HFF-Myc (cell line): ENCODE data around the gene FERMT3.

Experiments used
- DNase-seq: peaks from one replicate; pipeline ENCODE4 v3.0.0-alpha.2; 2011; ENCODE audit warnings: low read depth; ENCODE audit errors: extremely low read depth
- H3K4me3 ChIP-seq: replicated peaks from 2 replicates; pipeline ENCODE4 v1.5.1; 2011; ENCODE audit warnings: low read depth, mild to moderate bottlenecking, control low read depth, low read length
- CTCF ChIP-seq: IDR thresholded peaks from 2 replicates; pipeline ENCODE4 v1.5.1; 2012; ENCODE audit warnings: mild to moderate bottlenecking, low read depth, low read length, control low read depth; ENCODE audit errors: missing control alignments

Gene FERMT3

GRCh38 chr11:64234647-64235379, 28.3 kb downstream of the FERMT3 start:
- no peak for DNase-seq
- peak overlapping the region; percentile 58 for H3K4me3 ChIP-seq
- TF ChIP-seq CTCF = no peak

DNA sequence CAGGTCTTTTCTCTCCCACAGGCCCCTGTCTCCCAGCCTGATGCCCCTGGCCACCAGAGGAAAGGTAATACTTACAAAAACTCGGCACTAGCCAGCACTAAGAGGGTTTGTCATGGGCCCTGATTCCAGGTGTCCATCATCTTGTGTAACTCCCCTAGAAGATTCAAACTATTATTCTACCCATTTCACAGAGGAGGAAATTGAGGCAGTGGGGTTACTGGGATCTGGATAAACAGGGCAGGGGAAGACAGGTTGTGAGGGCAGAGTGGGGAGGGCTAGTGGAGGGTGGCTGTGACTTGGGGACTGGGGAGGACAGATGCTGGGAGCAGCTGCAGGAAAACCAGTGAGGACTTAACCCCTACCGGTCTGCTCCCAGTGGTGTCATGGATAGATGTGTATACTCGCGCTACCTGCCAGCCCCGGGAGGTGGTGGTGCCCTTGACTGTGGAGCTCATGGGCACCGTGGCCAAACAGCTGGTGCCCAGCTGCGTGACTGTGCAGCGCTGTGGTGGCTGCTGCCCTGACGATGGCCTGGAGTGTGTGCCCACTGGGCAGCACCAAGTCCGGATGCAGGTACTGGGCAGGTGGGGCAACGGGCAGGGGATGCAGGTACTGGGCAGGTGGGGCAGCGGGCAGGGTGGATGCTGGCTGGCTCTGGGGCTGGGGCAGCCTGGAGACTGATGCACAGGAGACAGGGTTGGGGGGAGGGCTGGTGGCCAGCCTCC, 29.1 kb downstream of the FERMT3 start:
- TF ChIP-seq CTCF = no peak
- no peak for DNase-seq

DNA sequence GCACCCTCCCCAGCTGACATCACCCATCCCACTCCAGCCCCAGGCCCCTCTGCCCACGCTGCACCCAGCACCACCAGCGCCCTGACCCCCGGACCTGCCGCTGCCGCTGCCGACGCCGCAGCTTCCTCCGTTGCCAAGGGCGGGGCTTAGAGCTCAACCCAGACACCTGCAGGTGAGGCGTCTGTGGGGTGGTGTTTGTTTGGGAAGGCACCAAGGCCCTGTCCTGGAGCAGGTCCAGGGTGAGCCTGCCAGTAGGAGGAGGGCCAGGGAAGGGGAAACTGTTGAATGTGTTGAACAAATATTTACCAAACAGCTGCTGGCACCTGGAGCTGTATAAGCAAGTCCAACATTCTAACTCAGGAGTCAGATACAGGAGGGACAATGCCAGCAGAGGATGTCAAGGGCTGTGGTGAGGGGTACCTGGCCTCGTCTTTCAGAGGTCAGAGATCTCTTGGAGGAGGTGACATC, 31.0 kb downstream of the FERMT3 start:
- no peak for TF ChIP-seq CTCF
- DNase-seq = no peak
- no peak overlapping the region for H3K4me3 ChIP-seq

More for the DNA sequence above, 29.1 kb downstream of the FERMT3 start:
- peak overlapping the region; percentile 58 for H3K4me3 ChIP-seq

- no peak for TF ChIP-seq CTCF
- DNase-seq = no peak
- H3K4me3 ChIP-seq = no peak overlapping the region
Measured at GRCh38 chr11:64238076-64238475, 31.6 kb downstream of the FERMT3 start.

DNA sequence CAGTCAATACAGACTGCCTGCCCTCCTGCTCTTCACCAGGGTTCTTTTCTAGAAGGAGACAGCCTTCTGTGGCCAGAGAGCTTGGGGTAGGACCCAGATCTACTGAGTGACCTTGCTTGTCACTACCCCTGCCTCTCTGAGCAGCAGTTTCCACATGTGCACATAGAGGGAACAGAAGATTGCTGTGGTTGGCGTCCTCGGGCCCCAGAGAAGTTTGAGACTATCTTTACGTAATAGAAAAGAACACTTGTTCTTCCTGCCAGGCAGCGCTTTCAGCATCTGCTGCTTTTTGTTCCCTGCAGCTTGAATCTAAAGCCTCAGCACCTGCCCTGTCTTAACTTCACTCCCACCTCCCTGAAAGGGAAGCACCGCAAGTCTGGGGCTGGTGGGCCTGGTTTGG, 32.5 kb downstream of the FERMT3 start:
- no peak overlapping the region for H3K4me3 ChIP-seq
- TF ChIP-seq CTCF = no peak
- no peak for DNase-seq

- DNase-seq = no peak
- H3K4me3 ChIP-seq = peak overlapping the region; percentile 80
- TF ChIP-seq CTCF = no peak
Measured at GRCh38 chr11:64239662-64240434, 33.3 kb downstream of the FERMT3 start.
